Measurements from ENCODE around the gene CCDC15.

Gene CCDC15

DNA sequence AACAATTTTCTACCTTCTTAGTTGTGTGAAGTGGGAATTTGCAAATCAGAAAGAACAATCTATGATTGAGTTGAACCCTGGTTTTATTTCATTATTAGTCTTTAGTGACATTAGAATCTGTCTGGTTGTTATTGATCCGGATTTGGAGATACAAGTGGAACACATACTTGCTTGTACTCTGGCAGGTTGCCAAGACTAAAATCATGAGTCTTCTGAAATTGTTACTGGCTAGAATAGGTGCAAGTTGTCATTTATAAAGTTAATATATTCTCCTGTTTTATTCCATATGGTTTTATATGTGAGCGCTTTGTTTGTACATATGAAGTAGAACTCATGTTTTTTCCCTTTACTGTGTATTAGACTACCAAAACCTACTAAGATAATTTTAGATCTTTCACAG lies 23.0 kb downstream of the CCDC15 start:
- TF ChIP-seq, protein P1, sequence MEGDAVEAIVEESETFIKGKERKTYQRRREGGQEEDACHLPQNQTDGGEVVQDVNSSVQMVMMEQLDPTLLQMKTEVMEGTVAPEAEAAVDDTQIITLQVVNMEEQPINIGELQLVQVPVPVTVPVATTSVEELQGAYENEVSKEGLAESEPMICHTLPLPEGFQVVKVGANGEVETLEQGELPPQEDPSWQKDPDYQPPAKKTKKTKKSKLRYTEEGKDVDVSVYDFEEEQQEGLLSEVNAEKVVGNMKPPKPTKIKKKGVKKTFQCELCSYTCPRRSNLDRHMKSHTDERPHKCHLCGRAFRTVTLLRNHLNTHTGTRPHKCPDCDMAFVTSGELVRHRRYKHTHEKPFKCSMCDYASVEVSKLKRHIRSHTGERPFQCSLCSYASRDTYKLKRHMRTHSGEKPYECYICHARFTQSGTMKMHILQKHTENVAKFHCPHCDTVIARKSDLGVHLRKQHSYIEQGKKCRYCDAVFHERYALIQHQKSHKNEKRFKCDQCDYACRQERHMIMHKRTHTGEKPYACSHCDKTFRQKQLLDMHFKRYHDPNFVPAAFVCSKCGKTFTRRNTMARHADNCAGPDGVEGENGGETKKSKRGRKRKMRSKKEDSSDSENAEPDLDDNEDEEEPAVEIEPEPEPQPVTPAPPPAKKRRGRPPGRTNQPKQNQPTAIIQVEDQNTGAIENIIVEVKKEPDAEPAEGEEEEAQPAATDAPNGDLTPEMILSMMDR (conservative IDR thresholded peaks at IDR 0.05; ENCODE audit: low read length): no peak
- no peak overlapping the region for H3K4me3 ChIP-seq (ENCODE audit: low read length)
- no peak for DNase-seq (ENCODE audit: low read depth)

DNA sequence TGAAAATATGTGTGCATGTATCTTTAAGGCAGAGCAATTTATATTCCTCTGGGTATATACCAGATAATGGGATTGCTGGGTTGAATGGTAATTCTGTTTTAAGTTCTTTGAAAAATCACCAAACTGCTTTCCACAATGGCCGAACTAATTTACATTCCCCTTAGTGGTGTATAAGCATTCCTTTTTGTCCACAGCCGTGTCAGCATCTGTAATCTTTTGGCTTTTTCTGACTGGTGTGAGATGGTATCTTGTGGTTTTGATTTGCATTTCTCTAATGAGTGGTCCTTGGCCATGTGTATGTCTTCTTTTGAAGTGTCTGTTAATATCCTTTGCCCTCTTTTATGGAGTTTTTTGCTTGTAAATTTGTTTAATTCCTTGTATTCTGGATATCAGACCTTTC lies 24.3 kb downstream of the CCDC15 start:
- H3K4me3 ChIP-seq (ENCODE audit: low read length): no peak overlapping the region
- no peak for DNase-seq (ENCODE audit: low read depth)
- TF ChIP-seq, protein P1 (conservative IDR thresholded peaks at IDR 0.05; ENCODE audit: low read length): no peak

DNA sequence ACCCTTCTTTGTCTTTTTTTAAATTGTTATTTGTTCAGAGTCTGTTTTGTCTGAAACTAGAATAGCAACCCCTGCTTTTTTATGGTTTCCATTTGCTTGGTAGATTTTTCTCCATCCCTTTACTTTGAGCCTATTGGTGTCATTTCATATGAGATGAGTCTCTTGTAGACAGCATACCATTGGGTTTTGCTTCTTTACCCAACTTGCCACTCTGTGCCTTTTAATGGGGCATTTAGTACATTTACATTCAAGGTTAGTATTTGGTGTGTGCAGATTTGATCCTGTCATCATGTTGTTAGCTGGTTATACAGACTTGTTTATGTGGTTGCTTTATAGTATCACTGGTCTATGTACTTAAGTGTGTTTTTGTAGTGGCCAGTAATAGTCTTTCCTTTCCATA lies 28.0 kb downstream of the CCDC15 start:
- DNase-seq (ENCODE audit: low read depth): no peak
- TF ChIP-seq, protein P1 (conservative IDR thresholded peaks at IDR 0.05; ENCODE audit: low read length): no peak
- no peak overlapping the region for H3K4me3 ChIP-seq (ENCODE audit: low read length)

DNA sequence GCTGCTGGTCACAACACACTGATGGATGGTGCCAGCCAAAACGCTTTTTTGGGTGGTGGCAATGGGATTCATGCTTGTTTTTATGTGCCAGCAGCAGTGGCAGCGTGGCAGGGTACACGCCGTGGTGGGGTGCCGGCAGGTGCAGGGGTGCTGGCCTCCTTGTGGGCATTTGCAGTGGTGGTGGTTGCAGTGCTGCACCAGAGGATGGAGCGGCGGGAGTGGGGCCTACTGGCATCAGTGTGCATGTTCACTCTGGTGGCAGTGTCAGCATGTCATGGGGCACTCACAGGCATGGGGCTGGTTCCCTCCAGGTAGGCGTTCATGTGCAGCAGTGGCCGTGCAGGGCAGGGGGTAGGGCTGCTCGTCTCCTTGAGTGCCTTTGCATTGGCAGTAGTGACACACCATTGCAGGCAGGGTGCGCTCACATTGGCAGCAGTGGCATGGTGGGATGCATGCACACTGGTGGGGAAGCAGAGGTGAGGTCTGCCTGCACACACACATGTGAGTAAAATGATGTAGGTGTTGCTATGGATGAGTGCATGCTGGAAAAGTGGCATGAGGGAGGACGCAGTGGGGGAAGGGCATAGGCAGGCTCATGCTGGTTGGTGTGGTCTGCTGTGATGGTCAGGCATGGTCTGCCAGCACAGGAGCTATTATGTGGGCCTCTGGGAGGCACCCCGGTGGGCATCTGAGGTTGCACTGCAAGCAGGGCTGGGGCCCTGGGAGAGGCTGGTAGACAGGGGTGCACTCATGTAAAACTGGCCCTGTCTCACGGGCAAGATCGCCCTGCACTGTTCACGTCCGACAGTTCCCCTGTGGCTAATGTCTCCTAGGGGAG lies 29.9 kb downstream of the CCDC15 start:
- no peak for DNase-seq (ENCODE audit: low read depth)
- TF ChIP-seq, protein P1 (conservative IDR thresholded peaks at IDR 0.05; ENCODE audit: low read length): no peak
- H3K4me3 ChIP-seq (ENCODE audit: low read length): no peak overlapping the region

DNA sequence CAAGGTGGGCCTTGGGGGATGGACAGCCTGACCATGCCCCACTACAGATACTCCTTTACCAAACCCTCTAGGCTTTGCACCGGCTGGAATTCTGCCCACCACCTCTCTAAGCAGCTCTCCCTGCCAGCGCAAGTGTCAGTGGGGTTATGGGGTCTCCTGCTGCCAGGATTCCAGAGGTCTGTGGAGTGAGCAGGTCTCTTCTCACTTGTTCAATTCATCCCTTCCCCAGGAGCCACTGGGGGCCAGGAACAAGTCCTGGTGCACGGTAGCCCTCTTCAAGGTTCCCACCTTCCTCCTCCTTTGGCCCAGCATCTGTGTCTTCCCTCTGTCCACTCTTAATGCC lies 30.5 kb downstream of the CCDC15 start:
- no peak for DNase-seq (ENCODE audit: low read depth)
- TF ChIP-seq, protein P1 (conservative IDR thresholded peaks at IDR 0.05; ENCODE audit: low read length): no peak
- H3K4me3 ChIP-seq (ENCODE audit: low read length): no peak overlapping the region

DNA sequence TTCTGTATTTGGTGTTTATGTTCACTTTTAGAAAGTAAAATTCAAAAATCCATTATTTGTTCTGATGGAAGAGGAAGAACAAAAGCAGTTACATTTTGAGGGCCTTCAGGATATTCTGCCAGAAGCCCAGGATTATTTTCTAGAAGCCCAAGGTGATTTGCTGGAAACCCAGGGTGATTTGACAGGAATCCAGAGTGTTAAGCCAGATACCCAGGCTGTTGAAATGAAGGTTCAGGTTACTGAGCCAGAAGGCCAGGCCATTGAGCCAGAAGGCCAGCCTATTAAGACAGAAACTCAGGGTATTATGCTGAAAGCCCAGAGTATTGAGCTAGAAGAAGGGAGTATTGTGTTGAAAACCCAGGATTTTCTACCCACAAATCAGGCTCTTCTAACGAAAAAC lies 33.1 kb downstream of the CCDC15 start:
- TF ChIP-seq, protein P1 (conservative IDR thresholded peaks at IDR 0.05; ENCODE audit: low read length): no peak
- H3K4me3 ChIP-seq (ENCODE audit: low read length): no peak overlapping the region
- DNase-seq (ENCODE audit: low read depth): no peak

DNA sequence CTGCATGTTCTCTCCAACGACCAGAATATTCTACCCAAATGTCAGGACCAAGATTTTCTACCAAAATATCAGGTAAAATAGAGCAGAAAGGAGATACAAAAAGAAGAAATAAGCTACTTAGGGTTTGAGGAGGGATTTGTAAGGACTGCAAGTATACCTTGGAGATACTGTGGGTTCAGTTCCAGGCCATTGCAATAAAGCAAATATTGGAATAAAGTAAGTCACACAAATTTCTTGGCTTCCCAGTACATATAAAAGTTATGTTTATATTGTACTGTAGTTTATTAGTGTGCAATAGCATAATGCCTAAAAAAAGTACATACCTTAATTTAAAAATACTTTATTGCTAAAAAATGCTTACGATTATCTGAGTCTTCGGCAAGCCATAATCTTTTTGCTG lies 34.1 kb downstream of the CCDC15 start:
- no peak for DNase-seq (ENCODE audit: low read depth)
- TF ChIP-seq, protein P1 (conservative IDR thresholded peaks at IDR 0.05; ENCODE audit: low read length): no peak
- no peak overlapping the region for H3K4me3 ChIP-seq (ENCODE audit: low read length)

Data from AG10803 (cell line).